Endothelial cell (in vitro differentiated cells): ENCODE results near the gene LYL1. TPM values are rescaled to one million over a fixed set of nuclear protein-coding genes. Genes with fewer than 3 reads are reported as not detected.
A peak's percentile ranks its signal among the peaks of the same experiment; 100 is the strongest.

ENCODE experiments used
- DNase-seq: peaks from one replicate; pipeline ENCODE4 v3.0.0; 2021; ENCODE audit warnings: low spot score
- H3K27ac Mint-ChIP-seq: one replicate; pipeline ENCODE4 v1.8.0; 2021; ENCODE audit warnings: mixed read lengths, inconsistent platforms; ENCODE audit not compliant: unreplicated experiment
- H3K27me3 Mint-ChIP-seq: one replicate; pipeline ENCODE4 v1.8.0; 2021; ENCODE audit warnings: mild to moderate bottlenecking, moderate library complexity, mixed read lengths, inconsistent platforms; ENCODE audit not compliant: unreplicated experiment
- H3K36me3 Mint-ChIP-seq: one replicate; pipeline ENCODE4 v1.8.0; 2021; ENCODE audit warnings: mild to moderate bottlenecking, low read depth, mixed read lengths, inconsistent platforms; ENCODE audit not compliant: unreplicated experiment
- H3K4me1 Mint-ChIP-seq: one replicate; pipeline ENCODE4 v1.8.0; 2021; ENCODE audit warnings: mild to moderate bottlenecking, mixed read lengths, inconsistent platforms; ENCODE audit not compliant: unreplicated experiment
- H3K4me3 Mint-ChIP-seq: one replicate; pipeline ENCODE4 v1.8.0; 2021; ENCODE audit warnings: mild to moderate bottlenecking, mixed read lengths, inconsistent platforms; ENCODE audit not compliant: unreplicated experiment
- H3K9me3 Mint-ChIP-seq: one replicate; pipeline ENCODE4 v1.8.0; 2021; ENCODE audit warnings: mixed read lengths, inconsistent platforms; ENCODE audit not compliant: unreplicated experiment
- CTCF ChIP-seq: fragments of 200-600 bp; sonication (generic); IDR thresholded peaks from one replicate; pipeline ENCODE4 v1.5.0; 2021; ENCODE audit warnings: antibody characterized with exemption; ENCODE audit not compliant: unreplicated experiment
- total RNA-seq: library from RNA; stranded (reverse); fragmentation: NEBNext Ultra II Directional; extraction: Animal tissue kit (Norgen Biotek cat#: 25700); gene quantifications from one replicate; pipeline ENCODE4 v1.2.1, GENCODE V29; 2021; ENCODE audit not compliant: unreplicated experiment

The LYL1 gene
- total RNA-seq, 1 donor from 2014 or later: 68.6 TPM

- Mint-ChIP-seq H3K27me3 (peaks cover 4% of the 10 kb centered on the region), H3K4me3 (no peak overlapping the region), H3K9me3 (no peaks in the 10 kb centered on the region), H3K27ac (no peak overlapping the region), H3K36me3 (peaks cover 20% of the 10 kb centered on the region), H3K4me1 (peaks cover 4% of the 10 kb centered on the region)
- TF ChIP-seq CTCF: no peak
- DNase-seq: no peak
These were observed 35.7 kb upstream of the LYL1 start for GRCh38 chr19:13138171-13138915.

- DNase-seq: no peak
- Mint-ChIP-seq H3K4me3 (peak overlapping the region; percentile 74), H3K27ac (peak overlapping the region; percentile 70), H3K27me3 (peaks cover 4% of the 10 kb centered on the region), H3K4me1 (peaks cover 4% of the 10 kb centered on the region), H3K9me3 (no peaks in the 10 kb centered on the region), H3K36me3 (peaks cover 20% of the 10 kb centered on the region)
- TF ChIP-seq CTCF: no peak
These were observed 34.7 kb upstream of the LYL1 start for GRCh38 chr19:13137290-13137794.

GRCh38 chr19:13135068-13136062 lies 32.7 kb upstream of the LYL1 start:
- no peak for DNase-seq
- no peak overlapping the region for H3K27ac Mint-ChIP-seq
- H3K27me3 Mint-ChIP-seq: peaks cover 4% of the 10 kb centered on the region
- H3K9me3 Mint-ChIP-seq: no peaks in the 10 kb centered on the region
- H3K4me1 Mint-ChIP-seq: peaks cover 12% of the 10 kb centered on the region
- H3K4me3 Mint-ChIP-seq: no peak overlapping the region
- H3K36me3 Mint-ChIP-seq: peaks cover 16% of the 10 kb centered on the region
- no peak for TF ChIP-seq CTCF

- H3K27ac Mint-ChIP-seq: peak overlapping the region; percentile 57
- no peak overlapping the region for H3K4me3 Mint-ChIP-seq
- H3K36me3 Mint-ChIP-seq: peaks cover 14% of the 10 kb centered on the region
- DNase-seq: no peak
- TF ChIP-seq CTCF: no peak
- H3K4me1 Mint-ChIP-seq: peaks cover 10% of the 10 kb centered on the region
- H3K9me3 Mint-ChIP-seq: no peaks in the 10 kb centered on the region
- peaks cover 6% of the 10 kb centered on the region for H3K27me3 Mint-ChIP-seq
These were observed 32.0 kb upstream of the LYL1 start for GRCh38 chr19:13134626-13135025.
